IPS-NIHi7 (cell line): Measurements from ENCODE around the gene RTRAF.

Experiments used
- DNase-seq: peaks from one replicate; pipeline ENCODE4 v3.0.0; 2012; ENCODE audit warnings: mixed read lengths; ENCODE audit errors: extremely low spot score

Gene RTRAF

DNA sequence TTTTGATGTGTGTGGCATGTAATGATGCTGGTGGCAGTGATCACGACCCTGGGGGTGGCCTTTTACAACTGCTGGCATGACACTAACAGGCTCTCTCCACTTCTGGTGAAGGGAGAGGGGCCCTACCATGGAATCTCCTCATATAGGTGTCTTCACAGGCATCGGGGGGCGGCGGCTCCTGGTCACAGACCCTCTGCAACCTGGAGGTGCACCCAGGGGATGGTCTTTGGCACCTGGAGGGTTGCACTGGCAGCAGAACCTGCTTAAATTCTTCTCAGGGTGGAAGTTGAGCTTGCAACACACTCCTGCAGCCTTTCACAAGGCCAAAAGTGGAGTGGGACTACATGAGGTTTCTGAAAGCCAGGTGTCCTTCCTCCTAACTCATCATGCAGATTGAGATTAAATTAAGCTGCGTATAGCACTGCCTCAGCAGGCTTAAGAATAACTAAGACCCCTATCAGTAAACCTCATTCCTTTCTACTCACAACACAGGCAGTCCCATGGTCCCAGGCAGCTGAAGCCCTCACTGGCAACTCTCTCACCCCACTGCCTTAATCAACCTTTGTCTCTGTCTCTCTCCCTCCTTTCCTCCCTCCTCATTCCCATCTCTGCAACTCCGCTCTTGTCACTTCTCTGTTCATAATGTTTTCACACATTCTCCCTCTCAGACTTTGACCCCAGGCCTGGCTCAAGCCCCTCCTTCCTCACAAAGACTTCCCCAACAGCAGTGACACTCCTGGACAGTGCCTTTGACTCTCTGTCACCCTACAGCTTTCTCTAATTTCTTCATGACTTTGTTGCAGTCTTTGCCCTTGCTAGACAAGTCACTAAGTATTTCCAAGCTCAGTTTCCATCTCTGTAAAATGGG, 60.6 kb downstream of the RTRAF start:
- no peak for DNase-seq

DNA sequence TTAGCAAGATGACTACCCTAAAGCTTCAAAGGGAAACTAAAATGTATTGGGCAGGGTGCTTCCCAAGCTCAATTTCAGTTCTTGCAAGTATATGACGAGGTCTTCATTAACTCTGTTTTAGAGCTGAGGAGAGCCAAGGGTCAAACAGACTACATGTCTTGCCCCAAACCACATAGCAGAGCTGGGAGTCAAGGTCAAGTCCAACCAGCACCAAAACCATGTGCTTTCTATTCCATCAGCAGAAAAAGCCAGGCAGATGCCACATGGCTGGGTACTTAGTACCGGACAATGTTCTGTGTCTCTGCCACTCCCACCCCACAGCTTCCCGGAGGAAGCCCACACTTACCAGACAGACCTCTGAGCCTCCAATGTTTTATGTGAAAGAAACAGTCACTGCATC, 61.9 kb downstream of the RTRAF start:
- DNase-seq: no peak

DNA sequence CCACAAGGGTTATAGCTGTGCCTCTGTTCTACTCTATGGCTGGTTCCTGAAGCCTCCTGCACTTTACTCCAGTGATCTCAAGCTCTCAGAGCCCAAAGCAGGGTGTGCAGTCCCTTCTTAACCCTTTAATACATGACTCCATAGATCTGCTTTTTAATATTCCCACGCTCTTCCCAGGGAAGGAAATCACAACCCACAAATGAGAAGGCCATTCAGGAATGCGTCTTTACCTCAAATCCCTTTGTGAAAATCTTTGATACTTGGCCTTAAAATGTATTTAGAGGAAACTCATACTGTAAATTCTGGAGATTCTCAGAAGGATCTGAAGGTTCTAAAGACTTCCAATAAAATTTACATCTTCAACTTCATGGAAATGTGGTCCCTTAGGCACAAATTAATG, 62.5 kb downstream of the RTRAF start:
- DNase-seq: no peak

DNA sequence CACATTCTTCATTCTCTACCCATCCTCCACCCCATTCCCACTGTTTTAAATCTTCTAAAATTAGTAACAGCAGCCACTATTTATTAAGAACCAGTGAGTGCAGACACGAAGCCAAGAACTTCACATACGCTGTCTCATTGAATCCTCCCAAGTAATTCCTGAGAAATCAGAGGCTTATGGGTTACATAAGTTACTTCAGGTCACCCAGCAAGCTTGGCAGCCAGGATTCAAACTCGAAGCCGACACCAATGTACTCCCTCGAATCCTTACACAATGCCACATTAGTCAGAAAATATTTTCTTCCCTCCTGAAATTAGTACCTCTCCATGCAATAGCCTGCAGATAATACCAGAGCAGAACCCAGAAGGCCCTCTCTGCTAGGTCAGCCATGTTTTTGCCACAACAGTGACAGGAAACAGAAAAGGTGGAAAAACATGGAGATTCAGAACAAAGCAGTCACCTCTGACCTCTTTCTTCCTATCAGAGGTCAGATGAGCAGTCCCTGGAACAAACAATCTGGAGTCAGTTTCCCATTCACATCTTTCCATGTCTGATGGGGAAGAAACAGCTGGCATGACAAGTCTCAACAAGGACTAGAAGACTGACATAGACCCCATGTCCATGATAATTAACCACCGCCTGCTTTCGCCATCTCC, 63.1 kb downstream of the RTRAF start:
- no peak for DNase-seq

DNA sequence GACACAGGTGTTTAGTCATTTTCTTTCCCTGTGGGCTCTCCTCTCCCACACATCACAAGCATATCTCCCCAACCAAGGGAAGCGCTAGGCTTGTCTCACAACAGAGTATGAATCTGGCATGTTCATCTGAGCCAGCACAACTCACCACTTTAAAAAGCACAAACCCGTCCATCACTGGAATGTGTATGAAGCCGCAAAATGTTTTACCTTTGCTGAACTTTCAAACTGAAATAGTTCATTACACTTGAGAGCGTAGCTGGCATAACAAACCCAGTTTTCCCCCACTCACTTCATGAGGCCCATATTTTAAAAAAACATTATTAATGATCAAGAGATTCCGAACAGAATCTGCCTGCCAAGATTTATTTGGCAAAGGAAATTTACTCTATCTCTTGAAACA, 63.7 kb downstream of the RTRAF start:
- DNase-seq: no peak

DNA sequence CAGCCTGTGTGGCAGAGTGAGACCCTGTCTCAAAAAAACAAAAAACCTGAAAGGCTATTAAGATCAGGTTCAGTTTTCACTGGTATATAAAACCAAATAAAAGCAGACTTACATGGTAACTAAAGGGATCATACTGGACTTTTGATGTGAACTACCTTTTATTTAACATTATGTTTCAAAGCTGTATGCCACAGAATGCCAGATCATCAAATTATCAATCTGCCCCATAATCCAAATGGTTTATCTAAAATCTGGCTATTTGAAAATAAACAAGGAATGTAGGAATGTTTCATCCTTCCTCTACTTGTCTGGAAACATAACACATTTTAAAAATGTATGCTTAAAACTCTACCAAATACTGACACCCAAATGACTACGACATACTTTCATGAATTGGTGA, 65.3 kb downstream of the RTRAF start:
- no peak for DNase-seq

DNA sequence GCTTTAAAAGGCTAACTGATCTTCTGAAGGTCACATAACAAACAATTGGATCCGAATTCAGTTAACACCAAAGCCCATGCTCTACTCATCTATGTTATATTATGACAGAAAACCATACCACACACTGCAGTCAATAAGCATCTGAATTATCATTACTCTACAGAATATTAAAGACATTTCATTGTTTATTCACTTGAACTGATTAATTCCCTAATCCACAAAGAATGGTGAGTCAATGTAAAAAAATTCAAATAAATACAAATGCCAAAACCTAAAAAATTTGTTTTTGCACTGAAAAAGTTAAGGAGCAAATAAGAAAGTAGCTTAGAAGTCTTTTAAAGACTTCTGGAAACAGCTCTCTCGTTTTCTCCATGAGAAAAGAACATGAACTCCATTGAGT, 65.8 kb downstream of the RTRAF start:
- DNase-seq: no peak

DNA sequence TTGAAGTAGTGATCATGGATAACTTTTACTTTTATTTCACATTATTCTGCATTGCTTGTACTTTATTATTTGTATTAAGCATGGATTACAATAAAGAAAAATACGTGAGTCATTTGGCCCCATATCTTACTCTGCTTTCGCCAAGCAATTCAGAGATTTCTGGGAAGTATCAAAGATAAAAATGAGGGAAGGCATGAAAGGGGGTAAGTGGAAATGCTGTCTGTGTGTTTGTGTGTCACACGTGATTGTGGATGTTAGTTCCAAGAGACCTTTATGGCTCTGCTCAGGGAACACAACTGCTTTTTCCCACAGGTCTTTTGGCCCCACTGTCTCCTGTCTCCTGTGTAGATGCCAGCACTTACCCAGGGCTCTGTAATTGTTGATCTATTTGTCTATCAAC, 69.0 kb downstream of the RTRAF start:
- no peak for DNase-seq

DNA sequence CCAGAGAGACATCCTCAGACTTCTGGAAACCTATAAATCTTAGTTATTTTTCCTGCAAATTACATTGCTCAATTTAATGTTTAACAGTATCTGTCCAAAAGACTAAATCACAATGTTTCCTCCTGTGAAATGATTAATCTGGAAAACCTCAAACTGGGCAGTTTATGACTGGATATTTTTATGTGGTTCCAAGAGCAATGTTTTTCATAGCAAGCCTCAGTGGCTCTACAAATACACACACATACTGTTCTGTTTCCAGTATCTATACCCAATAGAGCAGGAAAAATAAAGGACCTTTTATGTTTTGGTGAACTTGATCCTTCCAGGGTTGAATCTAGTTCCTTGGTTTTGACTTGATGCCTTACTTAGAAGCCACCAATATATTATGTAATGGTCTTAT, 70.3 kb downstream of the RTRAF start:
- DNase-seq: no peak

DNA sequence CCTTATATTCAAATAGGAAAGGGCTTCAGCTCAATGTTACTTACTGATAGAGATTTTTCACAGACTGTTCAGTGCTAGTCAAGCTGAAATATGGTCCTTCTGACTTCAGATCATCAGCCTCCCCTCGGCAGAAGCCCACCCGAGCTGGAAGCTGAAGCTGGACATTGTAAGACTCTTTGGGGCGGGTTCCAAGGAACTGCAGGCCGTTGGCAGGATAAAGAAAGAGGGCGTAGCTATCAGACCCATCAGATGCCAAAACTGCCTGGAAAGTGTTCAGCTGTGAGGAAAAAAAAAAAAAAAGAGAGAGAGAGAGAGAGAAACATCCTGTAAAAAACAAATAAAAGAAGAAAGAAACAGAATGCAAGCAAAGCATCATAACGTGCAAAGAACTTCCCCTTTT, 70.7 kb downstream of the RTRAF start:
- DNase-seq: no peak
